Measurements from ENCODE around the gene MTMR10. TPM values are rescaled to one million over a fixed set of nuclear protein-coding genes. Genes with fewer than 3 reads are reported as not detected.

Gene MTMR10
- polyA plus RNA-seq, 6 donors from 2014 or later = 2.7 to 43.0 (median 17.1) TPM

Other genes with a start within 250 kb of the MTMR10 start
- 1 to 10 TPM; 3.6 to 9.3 (median 5.4) TPM for gene FAN1, start 87.7 kb downstream of the MTMR10 start, polyA plus RNA-seq (ENCODE audit: low read depth in 6 of 6)
- under 1 TPM in 4 of 6 donors, not detected in 2; 0.05 to 0.12 (median 0.09) TPM for gene TRPM1, start 110.1 kb upstream of the MTMR10 start, polyA plus RNA-seq (ENCODE audit: low read depth in 6 of 6)

Measured in naive B cell (primary cell).